IPS-NIHi11 (cell line): ENCODE results near the gene E2F7.
A peak's percentile ranks its signal among the peaks of the same experiment; 100 is the strongest.

Source experiments
- DNase-seq: peaks from one replicate; pipeline ENCODE4 v3.0.0; 2012; ENCODE audit warnings: mixed read lengths, low spot score

E2F7 gene

DNA sequence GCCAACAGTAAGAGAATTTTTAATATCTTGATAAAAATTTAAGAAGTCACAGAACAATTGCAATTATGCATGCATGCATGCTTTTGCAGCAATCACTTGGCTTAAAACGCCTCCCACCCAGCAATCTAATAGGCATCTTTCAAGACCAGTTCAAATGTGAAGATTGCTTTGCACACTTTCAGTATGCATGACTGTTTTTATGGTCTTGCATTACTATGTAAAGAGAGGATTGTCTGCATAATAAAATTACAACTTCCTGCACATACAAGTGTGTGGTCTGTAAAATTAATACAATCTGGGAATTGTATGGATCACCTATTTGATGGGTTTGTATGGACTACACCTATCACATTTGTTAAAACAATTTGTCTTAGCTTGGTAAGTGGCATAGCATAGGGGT is 48.8 kb downstream of the E2F7 start:
- no peak for DNase-seq

GRCh38 chr12:77013091-77013490 is 52.3 kb downstream of the E2F7 start:
- no peak for DNase-seq

- peak; percentile 76 for DNase-seq
Observed at GRCh38 chr12:77010691-77011548, 54.4 kb downstream of the E2F7 start.

DNA sequence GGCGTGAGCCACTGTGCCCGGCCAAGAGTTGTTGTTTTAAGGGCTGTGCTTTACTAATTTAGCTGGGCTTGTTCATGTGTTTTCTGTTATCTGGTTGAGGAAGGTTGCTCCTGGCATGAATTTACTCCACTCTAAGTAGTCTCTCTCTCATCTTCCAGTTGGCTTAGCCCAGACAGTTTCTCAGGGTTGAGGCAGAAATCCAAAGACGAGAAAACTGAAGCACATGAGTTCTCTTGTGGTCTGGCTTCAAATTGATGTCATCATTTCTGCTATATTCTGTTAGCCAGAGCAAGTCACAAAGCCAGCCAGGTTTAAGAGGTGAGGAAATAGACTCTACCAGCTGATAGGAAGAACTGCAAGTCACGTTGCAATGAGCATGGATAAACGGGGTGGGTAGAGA is 57.9 kb downstream of the E2F7 start:
- DNase-seq = no peak

- DNase-seq = no peak
Observed at GRCh38 chr12:77005611-77006098, 59.7 kb downstream of the E2F7 start.

- no peak for DNase-seq
Observed at GRCh38 chr12:77003914-77004313, 61.5 kb downstream of the E2F7 start.

GRCh38 chr12:77003246-77003645 is 62.1 kb downstream of the E2F7 start:
- DNase-seq = no peak

GRCh38 chr12:77002382-77002781 is 63.0 kb downstream of the E2F7 start:
- no peak for DNase-seq

GRCh38 chr12:77001276-77001675 is 64.1 kb downstream of the E2F7 start:
- DNase-seq = no peak

DNA sequence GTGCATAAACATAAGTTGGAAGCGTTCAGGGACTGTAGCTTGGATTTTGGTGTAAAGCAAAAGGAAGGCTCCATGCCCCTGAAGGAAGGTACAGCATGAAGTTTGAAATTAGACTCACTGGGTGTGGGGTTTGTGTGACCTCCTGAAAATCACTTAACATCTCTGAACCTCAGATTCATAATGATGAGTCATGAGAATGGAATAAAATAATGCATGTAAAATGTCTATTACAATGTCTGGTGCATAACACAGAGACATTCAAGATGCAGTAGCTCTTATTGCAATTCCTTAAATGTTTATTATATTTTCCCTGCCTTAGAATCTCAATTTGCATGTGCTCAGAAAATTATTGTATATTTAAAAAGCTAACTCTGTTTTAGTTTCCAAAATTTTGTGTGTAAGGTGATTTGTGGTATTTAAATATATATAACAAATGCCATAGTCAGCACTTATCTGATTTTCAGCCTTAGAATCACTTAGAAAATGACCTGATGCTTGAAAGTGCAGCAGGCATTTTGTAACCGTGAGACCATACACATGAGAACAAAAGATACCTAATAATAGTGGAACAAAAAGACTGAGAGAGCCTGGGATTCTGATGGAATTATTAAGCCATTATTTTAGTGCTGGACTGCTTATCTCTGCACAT is 66.3 kb downstream of the E2F7 start:
- no peak for DNase-seq

- no peak for DNase-seq
Observed at GRCh38 chr12:76998386-76998785, 67.0 kb downstream of the E2F7 start.

DNA sequence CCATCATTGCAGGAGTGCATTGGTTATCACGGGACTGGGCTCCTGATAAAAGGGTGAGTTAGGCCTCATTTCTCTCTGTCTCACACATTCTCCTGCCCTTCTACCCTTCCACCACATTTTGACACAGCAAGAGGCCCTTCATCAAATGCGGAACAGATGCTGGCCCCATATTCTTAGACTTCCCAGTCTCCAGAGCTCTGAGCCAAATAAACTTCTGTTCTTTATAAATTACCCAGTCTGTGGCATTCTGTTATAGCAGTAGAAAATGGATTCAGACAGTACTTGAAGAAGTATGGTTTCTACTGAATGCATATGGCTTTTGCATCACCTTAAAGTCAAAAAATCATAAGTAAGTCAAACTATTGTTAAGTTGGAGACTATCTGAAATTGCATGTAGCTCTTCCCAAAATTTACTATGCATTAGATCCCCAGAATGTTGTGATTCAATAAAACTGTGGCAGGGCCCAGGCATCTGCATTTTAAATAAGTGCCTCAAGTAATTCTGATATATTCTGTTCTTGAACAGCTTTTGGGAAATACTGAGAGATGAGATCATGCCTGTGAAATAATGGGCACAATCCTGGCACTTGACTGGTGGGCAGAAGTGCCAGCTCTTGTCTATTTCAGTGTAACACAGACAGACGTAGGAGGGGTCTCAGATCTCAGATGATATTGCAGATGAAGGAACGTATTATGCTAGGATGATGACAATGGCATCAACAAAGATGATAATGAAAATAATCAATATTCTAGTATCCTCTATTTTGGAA is 68.2 kb downstream of the E2F7 start:
- DNase-seq = no peak

DNA sequence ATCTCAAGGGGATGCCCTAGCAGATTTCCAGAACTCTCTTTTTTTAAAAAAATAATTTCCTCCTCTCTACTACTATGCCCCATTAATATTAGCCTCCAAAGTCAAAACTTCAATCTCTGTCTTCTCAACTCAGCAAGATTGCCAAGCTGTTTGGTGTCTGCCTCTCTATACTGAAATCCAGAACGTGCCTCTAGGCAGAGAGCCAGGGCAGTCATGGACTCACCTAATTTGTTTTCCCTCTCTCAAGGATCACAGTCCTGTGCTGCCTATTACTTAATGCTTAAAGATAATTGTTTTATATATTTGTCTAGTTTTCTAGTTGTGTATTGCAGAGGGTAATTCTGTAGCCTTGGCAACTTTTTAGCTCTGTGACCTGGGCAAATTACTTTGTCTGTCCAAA is 74.7 kb downstream of the E2F7 start:
- DNase-seq = no peak

DNA sequence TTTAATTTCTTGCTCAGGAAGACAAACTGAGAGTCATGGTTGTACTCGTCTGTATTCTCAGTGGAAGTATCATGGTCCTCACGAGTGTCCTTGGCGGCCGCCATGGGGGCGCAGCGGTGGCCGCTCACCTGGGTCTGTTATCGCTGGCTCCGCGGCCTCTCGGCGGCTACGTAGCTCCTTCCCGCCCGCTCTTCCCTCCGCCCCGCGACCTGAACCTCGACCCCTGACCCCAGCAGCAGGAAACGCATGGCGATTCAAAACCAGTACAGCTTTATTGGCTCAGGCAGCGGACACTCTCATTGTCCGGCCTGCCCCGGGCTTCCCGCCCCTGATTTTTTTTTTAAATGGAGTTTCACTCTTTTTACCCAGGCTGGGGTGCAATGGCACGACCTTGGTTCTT is 80.8 kb downstream of the E2F7 start:
- no peak for DNase-seq

- no peak for DNase-seq
Observed at GRCh38 chr12:76983420-76983819, 81.9 kb downstream of the E2F7 start.

GRCh38 chr12:76980196-76980595 is 85.2 kb downstream of the E2F7 start:
- DNase-seq = no peak

DNA sequence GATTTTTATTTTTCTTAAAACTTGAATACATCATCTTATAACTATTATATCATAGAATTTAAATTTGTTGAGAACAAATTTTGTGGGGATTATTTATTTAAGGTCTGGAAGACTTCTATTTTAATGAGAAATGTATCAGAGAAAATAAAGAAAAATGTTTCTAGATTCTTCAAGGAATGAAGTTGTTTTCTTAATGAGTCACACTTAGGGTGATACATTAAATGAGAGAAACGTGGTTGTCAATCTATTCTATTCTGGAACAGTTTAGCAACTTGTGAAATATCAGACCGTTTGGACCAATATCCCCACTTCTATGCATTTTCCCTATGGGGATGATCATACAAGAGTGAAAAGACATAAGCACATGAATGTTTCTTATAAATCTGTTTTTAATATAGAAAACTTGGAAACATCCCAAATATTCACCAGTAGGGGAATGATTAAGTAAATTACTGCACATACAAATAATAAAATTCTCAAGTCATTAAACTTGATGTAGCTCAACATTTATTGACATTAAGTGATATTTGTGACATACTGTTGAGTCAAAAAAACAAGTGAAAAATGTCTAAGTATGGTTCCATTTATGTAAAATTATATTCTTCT is 88.5 kb downstream of the E2F7 start:
- DNase-seq = no peak
